ENCODE results near the gene ALK. TPM values are rescaled to one million over a fixed set of nuclear protein-coding genes. Genes with fewer than 3 reads are reported as not detected.

Gene ALK
- total RNA-seq, 1 donor: under 0.01 TPM

DNA sequence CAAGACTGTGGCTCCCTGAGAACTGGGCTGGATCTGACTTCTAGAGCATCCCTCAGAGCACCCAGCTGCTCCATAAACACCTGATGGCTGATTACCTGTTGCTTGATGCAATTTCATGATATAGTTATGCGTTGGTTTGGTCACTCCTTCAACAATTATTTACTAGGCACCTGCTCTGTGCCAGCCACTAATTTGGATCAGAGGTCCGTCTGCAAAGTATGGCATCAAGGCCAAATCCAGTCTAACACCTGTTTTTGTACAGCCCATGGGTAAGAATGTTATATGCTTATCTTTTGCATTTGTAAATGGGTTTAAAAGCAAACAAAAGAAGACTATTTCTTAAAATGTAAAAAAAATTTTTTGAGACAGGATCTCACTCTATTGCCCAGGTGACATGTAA lies 348.2 kb downstream of the ALK start:
- TF ChIP-seq CTCF (IDR thresholded peaks at IDR 0.05; ENCODE audit: extremely low read depth, low read depth, low read length): no peak
- H3K79me2 ChIP-seq (ENCODE audit: insufficient read depth, low read length): no peaks in the 10 kb centered on the region
- H3K27me3 ChIP-seq (ENCODE audit: insufficient read depth, low read length): peaks cover 39% of the 10 kb centered on the region
- H3K4me3 ChIP-seq (ENCODE audit: insufficient read depth, low read length): no peak overlapping the region
- no peak overlapping the region for H3K4me2 ChIP-seq (ENCODE audit: insufficient read depth, low read length)
- no peak overlapping the region for H2AFZ ChIP-seq (ENCODE audit: low read length)
- H3K36me3 ChIP-seq (ENCODE audit: insufficient read depth, low read length): no peaks in the 10 kb centered on the region
- H4K20me1 ChIP-seq (ENCODE audit: insufficient read depth, low read length): no peaks in the 10 kb centered on the region
- no peak for DNase-seq (ENCODE audit: insufficient read length, low spot score, missing footprints)
- no peaks in the 10 kb centered on the region for H3K4me1 ChIP-seq (ENCODE audit: insufficient read depth, low read length)
- H3K9me3 ChIP-seq (ENCODE audit: low read depth, low read length): no peaks in the 10 kb centered on the region
- H3K27ac ChIP-seq (ENCODE audit: low read depth, low read length): no peak overlapping the region

DNA sequence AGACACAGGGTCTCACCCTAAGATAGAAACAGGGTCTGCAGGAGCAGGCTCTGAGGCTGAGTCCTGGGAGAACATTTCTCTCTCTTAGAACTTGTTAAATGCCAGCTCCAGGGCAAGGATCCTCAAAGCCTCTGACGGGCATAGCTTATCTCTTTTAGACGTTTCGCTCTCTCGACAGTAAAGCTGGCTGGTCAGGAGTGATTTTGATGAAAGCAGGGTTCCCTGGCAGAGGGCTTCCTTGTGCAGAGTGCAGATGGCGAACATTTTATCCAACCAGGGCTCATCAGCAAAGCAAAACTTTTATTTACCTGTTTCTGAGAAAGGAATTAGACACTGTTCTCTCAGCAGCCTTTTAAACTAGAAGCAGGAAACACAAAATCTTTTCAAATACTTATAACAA lies 350.8 kb downstream of the ALK start:
- no peak for DNase-seq (ENCODE audit: insufficient read length, low spot score, missing footprints)
- no peaks in the 10 kb centered on the region for H3K4me1 ChIP-seq (ENCODE audit: insufficient read depth, low read length)

GRCh38 chr2:29567906-29568520 lies 353.4 kb downstream of the ALK start:
- no peak overlapping the region for H3K27ac ChIP-seq (ENCODE audit: low read depth, low read length)
- no peaks in the 10 kb centered on the region for H3K9me3 ChIP-seq (ENCODE audit: low read depth, low read length)
- no peak overlapping the region for H3K4me2 ChIP-seq (ENCODE audit: insufficient read depth, low read length)
- no peaks in the 10 kb centered on the region for H3K79me2 ChIP-seq (ENCODE audit: insufficient read depth, low read length)
- H4K20me1 ChIP-seq (ENCODE audit: insufficient read depth, low read length): no peaks in the 10 kb centered on the region
- peaks cover 20% of the 10 kb centered on the region for H3K27me3 ChIP-seq (ENCODE audit: insufficient read depth, low read length)
- no peaks in the 10 kb centered on the region for H3K36me3 ChIP-seq (ENCODE audit: insufficient read depth, low read length)
- H3K4me3 ChIP-seq (ENCODE audit: insufficient read depth, low read length): no peak overlapping the region
- H2AFZ ChIP-seq (ENCODE audit: low read length): no peak overlapping the region
- H3K4me1 ChIP-seq (ENCODE audit: insufficient read depth, low read length): no peaks in the 10 kb centered on the region
- DNase-seq (ENCODE audit: insufficient read length, low spot score, missing footprints): no peak
- TF ChIP-seq CTCF (IDR thresholded peaks at IDR 0.05; ENCODE audit: extremely low read depth, low read depth, low read length): no peak

More for the DNA sequence above, 350.8 kb downstream of the ALK start:
- Histone ChIP-seq H3K4me2 (ENCODE audit: insufficient read depth, low read length) (no peak overlapping the region), H3K79me2 (ENCODE audit: insufficient read depth, low read length) (no peaks in the 10 kb centered on the region), H3K36me3 (ENCODE audit: insufficient read depth, low read length) (no peaks in the 10 kb centered on the region), H3K4me3 (ENCODE audit: insufficient read depth, low read length) (no peak overlapping the region), H4K20me1 (ENCODE audit: insufficient read depth, low read length) (no peaks in the 10 kb centered on the region), H2AFZ (ENCODE audit: low read length) (no peak overlapping the region), H3K9me3 (ENCODE audit: low read depth, low read length) (no peaks in the 10 kb centered on the region), H3K27me3 (ENCODE audit: insufficient read depth, low read length) (peaks cover 33% of the 10 kb centered on the region), H3K27ac (ENCODE audit: low read depth, low read length) (no peak overlapping the region)
- TF ChIP-seq CTCF (IDR thresholded peaks at IDR 0.05; ENCODE audit: extremely low read depth, low read depth, low read length): no peak

DNA sequence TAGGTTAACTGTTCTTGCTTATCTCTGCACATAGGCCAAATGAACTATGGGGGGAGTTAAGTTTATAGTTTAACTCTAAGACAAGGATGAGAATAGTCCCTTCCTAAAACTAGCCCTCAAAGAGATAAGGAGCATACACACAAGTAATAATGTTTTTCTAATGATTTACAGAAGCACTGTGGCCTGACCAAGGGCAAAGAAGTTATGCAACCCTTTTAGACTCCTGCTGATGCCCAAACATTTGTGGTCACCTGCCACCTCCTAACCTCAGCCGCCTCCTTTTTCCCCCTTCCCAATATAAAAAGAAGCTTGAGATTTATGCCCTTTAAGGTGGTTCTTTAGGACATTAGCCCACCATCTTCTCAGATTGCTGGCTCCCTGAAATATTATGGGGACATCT lies 357.7 kb downstream of the ALK start:
- Histone ChIP-seq H2AFZ (ENCODE audit: low read length) (no peak overlapping the region), H3K4me1 (ENCODE audit: insufficient read depth, low read length) (no peaks in the 10 kb centered on the region), H3K79me2 (ENCODE audit: insufficient read depth, low read length) (no peaks in the 10 kb centered on the region), H3K27ac (ENCODE audit: low read depth, low read length) (no peak overlapping the region), H3K4me2 (ENCODE audit: insufficient read depth, low read length) (no peak overlapping the region), H4K20me1 (ENCODE audit: insufficient read depth, low read length) (no peaks in the 10 kb centered on the region), H3K36me3 (ENCODE audit: insufficient read depth, low read length) (no peaks in the 10 kb centered on the region), H3K27me3 (ENCODE audit: insufficient read depth, low read length) (peaks cover 7% of the 10 kb centered on the region), H3K9me3 (ENCODE audit: low read depth, low read length) (no peaks in the 10 kb centered on the region), H3K4me3 (ENCODE audit: insufficient read depth, low read length) (no peak overlapping the region)
- no peak for TF ChIP-seq CTCF (IDR thresholded peaks at IDR 0.05; ENCODE audit: extremely low read depth, low read depth, low read length)
- no peak for DNase-seq (ENCODE audit: insufficient read length, low spot score, missing footprints)

All from osteoblast (primary cell).